ENCODE measurements around the gene PZP.

- TF ChIP-seq, protein P1, sequence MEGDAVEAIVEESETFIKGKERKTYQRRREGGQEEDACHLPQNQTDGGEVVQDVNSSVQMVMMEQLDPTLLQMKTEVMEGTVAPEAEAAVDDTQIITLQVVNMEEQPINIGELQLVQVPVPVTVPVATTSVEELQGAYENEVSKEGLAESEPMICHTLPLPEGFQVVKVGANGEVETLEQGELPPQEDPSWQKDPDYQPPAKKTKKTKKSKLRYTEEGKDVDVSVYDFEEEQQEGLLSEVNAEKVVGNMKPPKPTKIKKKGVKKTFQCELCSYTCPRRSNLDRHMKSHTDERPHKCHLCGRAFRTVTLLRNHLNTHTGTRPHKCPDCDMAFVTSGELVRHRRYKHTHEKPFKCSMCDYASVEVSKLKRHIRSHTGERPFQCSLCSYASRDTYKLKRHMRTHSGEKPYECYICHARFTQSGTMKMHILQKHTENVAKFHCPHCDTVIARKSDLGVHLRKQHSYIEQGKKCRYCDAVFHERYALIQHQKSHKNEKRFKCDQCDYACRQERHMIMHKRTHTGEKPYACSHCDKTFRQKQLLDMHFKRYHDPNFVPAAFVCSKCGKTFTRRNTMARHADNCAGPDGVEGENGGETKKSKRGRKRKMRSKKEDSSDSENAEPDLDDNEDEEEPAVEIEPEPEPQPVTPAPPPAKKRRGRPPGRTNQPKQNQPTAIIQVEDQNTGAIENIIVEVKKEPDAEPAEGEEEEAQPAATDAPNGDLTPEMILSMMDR (conservative IDR thresholded peaks at IDR 0.05; ENCODE audit: low read depth in 2 of 2) = no peak
- TF ChIP-seq EZH2phosphoT487 (IDR thresholded peaks at IDR 0.05; ENCODE audit: unreplicated experiment) = no peak
- TF ChIP-seq POLR2AphosphoS5 (IDR thresholded peaks at IDR 0.05; ENCODE audit: low read depth) = no peak
- TF ChIP-seq EZH2 (IDR thresholded peaks at IDR 0.05; ENCODE audit: low read depth, unreplicated experiment) = no peak
- no peak for TF ChIP-seq REST (IDR thresholded peaks at IDR 0.05; ENCODE audit: unreplicated experiment)
- TF ChIP-seq JUNB (IDR thresholded peaks at IDR 0.05; ENCODE audit: unreplicated experiment) = no peak
- TF ChIP-seq STAT1 (IDR thresholded peaks at IDR 0.05; ENCODE audit: unreplicated experiment) = no peak
- no peak for TF ChIP-seq ZNF114 (CRISPR knock-in tag; IDR thresholded peaks at IDR 0.05)
- no peak for TF ChIP-seq NANOG (IDR thresholded peaks at IDR 0.05; ENCODE audit: borderline replicate concordance)
- TF ChIP-seq CREB1 (CRISPR knock-in tag; IDR thresholded peaks at IDR 0.05; ENCODE audit: low read depth) = no peak
- no peak for TF ChIP-seq ETS1 (IDR thresholded peaks at IDR 0.05)
- no peak for TF ChIP-seq ZNF331 (CRISPR knock-in tag; IDR thresholded peaks at IDR 0.05; ENCODE audit: low read depth)
- no peak for TF ChIP-seq ZNF462 (CRISPR knock-in tag; IDR thresholded peaks at IDR 0.05)
These were observed 48.1 kb upstream of the PZP start for GRCh38 chr12:9256341-9256740.

Data from GM23338 (cell line).